ENCODE measurements around the gene REV1. TPM values are rescaled to one million over a fixed set of nuclear protein-coding genes. Genes with fewer than 3 reads are reported as not detected.
"Not testable (repeated sequence)": the region's sequence is repeated elsewhere in the genome, so short reads cannot be mapped to it uniquely, and the experiment has no call there.

Gene REV1
- polyA plus RNA-seq, 3 donors: 5.9 to 18.5 (median 11.8) TPM

DNA sequence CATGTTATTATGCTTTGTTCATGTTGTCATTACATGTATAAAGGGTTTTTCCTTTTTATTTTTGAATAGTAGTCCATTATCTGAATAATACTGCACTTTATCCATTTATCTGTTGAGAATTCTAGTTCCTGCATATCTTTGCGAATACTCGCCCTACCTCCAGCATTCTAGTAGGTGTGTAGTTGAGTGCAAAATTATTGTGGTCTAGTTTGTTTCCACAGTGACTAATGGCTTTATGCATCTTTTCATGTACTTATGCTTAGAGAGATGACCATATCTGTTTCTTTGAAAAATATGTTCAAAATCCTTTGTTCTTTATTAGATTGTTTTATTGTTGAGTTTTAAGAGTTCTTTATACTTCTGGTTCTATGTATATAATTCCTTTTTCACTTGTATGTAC, 103.8 kb downstream of the REV1 start:
- WGBS, 3 donors: 94 to 97% (median 96%) methylated on average over 2 of the region's 2 CpGs

DNA sequence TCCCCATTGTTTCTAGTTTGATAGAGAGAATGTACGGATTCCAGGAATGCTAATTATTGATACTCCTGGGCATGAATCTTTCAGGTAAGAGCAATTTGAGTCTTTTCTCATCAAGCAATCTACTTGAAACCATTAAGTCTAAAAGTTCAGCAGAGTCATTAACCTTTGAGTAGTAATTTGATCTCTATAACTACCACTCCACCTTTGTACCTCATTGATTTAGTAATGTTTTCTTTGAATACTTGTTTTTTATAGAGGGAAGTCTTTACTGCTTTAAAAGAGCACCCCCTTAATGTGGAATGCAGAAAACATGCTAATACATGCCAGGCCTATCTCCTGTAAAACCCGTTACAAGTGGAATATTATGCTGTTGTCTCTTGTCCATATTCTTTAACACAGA, 107.7 kb downstream of the REV1 start:
- H3K27ac ChIP-seq (ENCODE audit: low read depth, low read length): no peak overlapping the region
- 95 to 99% (median 99%) methylated on average over 2 of the region's 2 CpGs for WGBS, 3 donors

More for the DNA sequence above, 103.8 kb downstream of the REV1 start:
- no peak overlapping the region for H3K27ac ChIP-seq (ENCODE audit: low read depth, low read length)

DNA sequence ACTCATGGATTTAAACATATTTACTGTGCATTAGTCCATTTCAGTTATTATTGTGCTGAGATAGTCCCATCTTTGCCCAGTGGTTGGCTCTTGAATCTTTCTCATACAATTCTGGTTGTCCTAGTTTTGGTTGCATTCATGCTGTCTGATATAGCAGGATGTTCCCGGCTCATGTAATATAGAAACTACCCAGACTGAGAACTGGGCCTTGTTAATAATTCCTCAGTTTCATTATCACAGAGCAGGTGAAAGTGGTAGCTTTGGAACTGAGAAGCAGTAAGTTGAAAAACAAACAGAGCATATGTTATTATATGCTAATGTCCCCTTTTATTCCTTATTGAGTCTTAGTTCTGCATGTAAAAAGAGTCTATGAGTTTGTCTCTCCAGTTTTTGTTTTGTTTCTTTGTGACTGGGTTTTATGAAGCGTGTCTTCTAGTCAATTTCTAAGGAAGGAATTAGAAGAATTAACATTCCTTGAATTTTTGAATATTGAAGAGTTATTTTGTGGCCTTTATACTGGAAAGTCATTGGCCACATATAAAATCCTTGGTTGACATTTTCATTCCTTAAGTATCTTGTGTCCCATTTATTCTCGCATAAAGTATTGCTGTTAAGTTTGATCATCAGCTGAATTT, 109.3 kb downstream of the REV1 start:
- no peak overlapping the region for H3K27ac ChIP-seq (ENCODE audit: low read depth, low read length)
- WGBS, 3 donors: 93 to 94% (median 94%) methylated on average over 3 of the region's 3 CpGs

DNA sequence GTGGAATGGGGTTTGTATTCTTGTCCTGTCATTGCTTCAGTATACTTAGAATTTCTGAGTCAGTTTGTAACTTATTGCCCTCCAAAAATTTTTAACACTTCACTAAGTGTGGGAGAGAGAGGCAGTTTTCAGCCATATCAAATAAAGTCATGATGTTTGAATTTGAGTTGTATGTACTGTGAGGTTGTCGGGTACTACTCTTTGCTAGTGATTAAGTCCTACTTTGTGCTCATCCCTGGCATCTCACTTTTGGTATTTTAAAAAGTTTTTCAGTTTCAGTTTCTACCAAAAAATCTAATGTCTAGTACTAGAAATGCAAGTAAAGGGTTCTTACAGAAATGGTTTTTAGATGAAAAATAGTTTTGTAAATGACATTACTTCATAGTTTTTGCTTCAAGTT, 111.9 kb downstream of the REV1 start:
- 92 to 96% (median 93%) methylated on average over 1 of the region's 1 CpG for WGBS, 3 donors

DNA sequence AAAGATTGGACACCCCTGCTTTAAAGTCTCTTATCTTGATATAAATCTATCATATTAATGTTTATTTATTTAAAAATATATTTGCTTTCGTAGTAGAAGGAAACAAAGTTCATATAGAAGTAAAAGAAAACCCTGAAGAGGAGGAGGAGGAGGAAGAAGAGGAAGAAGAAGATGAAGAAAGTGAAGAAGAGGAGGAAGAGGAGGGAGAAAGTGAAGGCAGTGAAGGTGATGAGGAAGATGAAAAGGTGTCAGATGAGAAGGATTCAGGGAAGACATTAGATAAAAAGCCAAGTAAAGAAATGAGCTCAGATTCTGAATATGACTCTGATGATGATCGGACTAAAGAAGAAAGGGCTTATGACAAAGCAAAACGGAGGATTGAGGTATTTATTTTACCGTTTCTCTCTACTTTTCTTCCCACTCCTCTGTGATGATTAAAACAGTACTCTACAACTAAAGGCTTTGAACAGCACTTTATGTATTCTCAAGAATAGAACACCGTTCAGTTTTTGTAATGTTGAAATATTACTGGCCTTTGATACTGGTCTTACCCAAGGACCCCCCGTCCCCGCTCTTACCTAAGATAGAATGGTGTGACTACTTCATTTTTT, 113.5 kb downstream of the REV1 start:
- 90 to 93% (median 92%) methylated on average over 7 of the region's 7 CpGs for WGBS, 3 donors
- H3K27ac ChIP-seq (ENCODE audit: low read depth, low read length): no peak overlapping the region

More for the DNA sequence above, 111.9 kb downstream of the REV1 start:
- H3K27ac ChIP-seq (ENCODE audit: low read depth, low read length): no peak overlapping the region

DNA sequence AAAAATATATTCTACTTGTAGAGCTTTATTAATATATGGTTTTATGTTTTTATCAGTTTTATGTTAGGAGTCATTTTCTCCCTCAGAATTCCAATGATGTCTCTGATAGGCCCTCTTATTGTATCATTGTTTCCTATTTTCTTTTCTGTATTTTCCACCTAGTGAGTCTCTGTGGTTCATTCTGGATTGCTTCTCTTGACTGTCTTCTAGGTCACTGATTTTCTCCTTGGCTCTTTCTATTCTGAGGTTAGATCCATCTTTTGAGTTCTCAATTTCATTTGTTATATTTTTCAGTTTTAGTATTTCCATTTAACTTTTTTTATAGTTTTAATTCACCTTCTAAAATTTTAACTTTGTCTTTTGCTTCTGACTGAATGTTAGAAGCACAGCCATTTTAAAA, 115.1 kb downstream of the REV1 start:
- H3K27ac ChIP-seq (ENCODE audit: low read depth, low read length): no peak overlapping the region

DNA sequence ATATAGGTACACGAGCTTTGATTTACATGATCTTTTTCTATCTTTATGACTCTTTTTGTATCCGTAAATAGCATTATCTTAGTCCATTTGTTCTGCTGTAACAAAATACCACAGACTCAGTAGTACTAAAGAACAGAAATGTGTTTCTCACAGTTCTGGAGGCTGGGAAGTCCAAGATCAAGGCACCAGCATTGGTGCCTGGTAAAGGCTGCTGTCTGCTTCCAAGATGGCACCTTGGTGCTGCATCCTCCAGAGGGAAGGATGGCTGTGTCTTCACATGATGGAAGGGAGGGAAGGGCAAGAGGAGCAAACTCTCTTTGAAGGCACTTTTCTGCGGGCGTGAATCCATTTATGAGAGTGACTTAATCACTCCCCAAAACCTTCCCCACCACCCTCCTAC, 116.7 kb downstream of the REV1 start:
- no peak overlapping the region for H3K27ac ChIP-seq (ENCODE audit: low read depth, low read length)
- 97 to 99% (median 99%) methylated on average over 4 of the region's 4 CpGs for WGBS, 3 donors

DNA sequence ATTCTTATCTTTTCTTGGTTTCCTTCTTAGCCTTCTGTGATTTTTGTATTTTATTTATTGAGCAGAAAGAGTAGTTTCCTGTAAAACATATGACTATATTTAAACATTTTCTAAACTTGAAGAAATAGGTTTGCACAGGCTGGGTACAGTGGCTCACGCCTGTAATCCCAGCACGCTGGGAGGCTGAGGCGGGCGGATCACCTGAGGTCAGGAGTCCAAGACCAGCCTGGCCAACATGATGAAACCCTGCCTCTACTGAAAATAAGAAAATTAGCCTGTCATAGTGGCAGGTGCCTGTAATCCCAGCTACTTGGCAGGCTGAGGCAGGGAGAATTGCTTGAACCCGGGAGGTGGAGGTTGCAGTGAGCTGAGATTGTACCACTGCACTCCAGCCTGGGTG, 121.0 kb downstream of the REV1 start:
- 97 to 99% (median 97%) methylated on average over 5 of the region's 5 CpGs for WGBS, 3 donors
- H3K27ac ChIP-seq (ENCODE audit: low read depth, low read length): not testable (repeated sequence)

DNA sequence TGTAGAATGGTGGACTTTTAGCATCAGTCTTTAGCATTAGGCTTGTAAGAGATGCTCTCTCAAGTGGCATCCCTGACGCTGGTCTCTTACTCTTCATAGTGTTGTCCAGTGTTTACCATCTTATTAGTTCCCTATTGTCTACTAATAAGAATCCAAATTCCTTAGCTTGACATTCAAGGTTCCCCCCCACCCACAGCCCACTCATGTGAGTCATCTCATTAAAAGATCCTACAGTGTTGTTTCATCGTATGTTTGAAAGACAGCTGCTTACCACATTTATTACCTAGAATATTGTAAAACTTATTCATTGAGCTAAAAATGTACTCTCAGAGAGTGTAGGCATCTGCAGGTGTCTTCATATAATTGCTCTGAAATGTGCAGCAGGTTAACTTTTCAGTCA, 124.2 kb downstream of the REV1 start:
- WGBS, 3 donors: 50 to 77% (median 74%) methylated on average over 2 of the region's 2 CpGs

DNA sequence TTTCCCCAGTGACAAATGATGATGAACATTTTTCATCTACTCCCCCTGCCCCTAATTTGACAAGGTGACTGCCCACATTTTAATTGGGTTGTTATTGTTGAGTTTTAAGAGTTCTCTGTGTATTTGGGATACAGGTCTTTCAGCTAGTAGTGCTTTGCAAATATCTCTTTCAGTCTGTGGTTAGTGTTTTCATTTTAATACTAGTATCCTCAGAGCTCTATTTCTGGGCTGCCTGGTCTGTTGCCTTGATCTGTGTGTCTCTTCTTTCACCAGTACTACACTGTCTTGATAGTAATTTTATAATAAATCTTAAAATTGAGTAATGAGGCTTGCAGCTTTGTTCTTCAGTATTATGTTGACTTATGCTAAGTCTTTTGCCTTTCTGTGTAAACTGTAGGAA, 133.0 kb downstream of the REV1 start:
- H3K27ac ChIP-seq (ENCODE audit: low read depth, low read length): no peak overlapping the region

More for the DNA sequence above, 124.2 kb downstream of the REV1 start:
- H3K27ac ChIP-seq (ENCODE audit: low read depth, low read length): no peak overlapping the region

DNA sequence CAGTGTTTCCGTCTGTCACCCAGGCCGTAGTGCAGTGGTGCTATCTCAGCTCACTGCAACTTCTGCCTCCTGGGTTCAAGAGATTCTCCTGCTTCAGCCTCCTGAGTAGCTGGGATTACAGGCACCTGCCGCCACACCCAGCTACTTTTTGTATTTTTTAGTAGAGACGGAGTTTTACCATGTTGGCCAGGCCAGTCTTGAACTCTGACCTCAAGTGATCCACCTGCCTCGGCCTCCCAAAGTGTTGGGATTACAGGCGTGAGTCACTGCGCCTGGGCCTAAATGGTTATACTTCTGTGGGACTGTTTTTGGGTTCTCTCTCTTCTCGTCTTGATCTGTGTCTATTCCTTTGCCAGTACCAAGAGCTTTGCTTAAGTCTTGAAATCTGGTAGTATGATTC, 135.0 kb downstream of the REV1 start:
- not testable (repeated sequence) for H3K27ac ChIP-seq (ENCODE audit: low read depth, low read length)
- WGBS, 3 donors: 95 to 98% (median 97%) methylated on average over 8 of the region's 8 CpGs

DNA sequence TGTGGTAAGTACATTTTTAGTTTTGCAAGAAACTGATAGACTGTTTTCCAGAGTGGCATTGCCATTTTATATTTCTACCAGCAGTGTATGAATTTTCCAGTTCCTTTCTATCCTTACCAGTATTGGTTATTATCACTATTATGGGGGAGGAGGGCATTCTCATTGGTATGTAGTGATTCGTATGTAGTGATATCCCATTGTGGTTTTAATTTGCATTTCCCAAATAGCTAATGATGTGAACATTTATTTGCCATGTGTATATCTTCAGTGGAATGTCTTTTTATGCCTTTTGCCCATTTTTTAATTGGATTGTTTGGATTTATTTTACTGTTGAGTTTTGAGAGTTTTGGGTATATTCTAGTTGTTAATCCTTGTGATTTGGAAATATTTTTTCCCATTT, 135.7 kb downstream of the REV1 start:
- 82 to 94% (median 89%) methylated on average over 1 of the region's 1 CpG for WGBS, 3 donors
- no peak overlapping the region for H3K27ac ChIP-seq (ENCODE audit: low read depth, low read length)

Other genes starting within 250 kb of the REV1 start
- not detected for gene LYG2, start 234.4 kb downstream of the REV1 start, polyA plus RNA-seq
- 1 to 10 TPM in 1 of 3 donors, under 1 TPM in 2; 0.59 to 2.9 (median 0.65) TPM for gene LYG1, start 188.8 kb downstream of the REV1 start, polyA plus RNA-seq
- gene TXNDC9, start 153.7 kb downstream of the REV1 start, polyA plus RNA-seq: 10 to 100 TPM in 2 of 3 donors, 1 to 10 TPM in 1; 8.5 to 28.8 (median 20.0) TPM
- 10 to 100 TPM; 16.5 to 31.9 (median 25.3) TPM for gene EIF5B, start 152.6 kb downstream of the REV1 start, polyA plus RNA-seq

Measured in adipose tissue (tissue), 3 donors.